Brain microvascular endothelial cell (primary cell): ENCODE measurements around the gene C1QL1.

Experiments
- DNase-seq: peaks from one replicate; pipeline ENCODE4 v3.0.0-alpha.2; 2020
- H3K27ac ChIP-seq: fragments of 250-450 bp; sonication (Bioruptor Pico); 2 replicates; pipeline ENCODE4 v1.5.1; 2020; ENCODE audit warnings: mild to moderate bottlenecking, moderate library complexity
- H3K27me3 ChIP-seq: fragments of 250-450 bp; sonication (Bioruptor Pico); replicated peaks from 2 replicates; pipeline ENCODE4 v1.5.1; 2020; ENCODE audit warnings: mild to moderate bottlenecking
- H3K36me3 ChIP-seq: fragments of 250-450 bp; sonication (Bioruptor Pico); replicated peaks from 2 replicates; pipeline ENCODE4 v1.5.1; 2020; ENCODE audit warnings: mild to moderate bottlenecking
- H3K4me3 ChIP-seq: 2 replicates; pipeline ENCODE4 v1.5.1; 2011; ENCODE audit warnings: low read depth, mild to moderate bottlenecking, control low read depth, low read length, moderate library complexity
- in situ Hi-C: cut with HindIII; loops from 2 replicates; pipeline ENCODE4 v1.10.0; 2017; ENCODE audit warnings: low sequenced_read_pairs, low pct_ligation_motif_present
- TF ChIP-seq, protein P1 (sequence below): IDR thresholded peaks from 2 replicates; pipeline ENCODE4 v1.5.1; 2011; ENCODE audit warnings: low read depth, mild to moderate bottlenecking, moderate library complexity, low read length, control low read depth, inconsistent platforms; ENCODE audit errors: missing control alignments

Gene C1QL1

DNA sequence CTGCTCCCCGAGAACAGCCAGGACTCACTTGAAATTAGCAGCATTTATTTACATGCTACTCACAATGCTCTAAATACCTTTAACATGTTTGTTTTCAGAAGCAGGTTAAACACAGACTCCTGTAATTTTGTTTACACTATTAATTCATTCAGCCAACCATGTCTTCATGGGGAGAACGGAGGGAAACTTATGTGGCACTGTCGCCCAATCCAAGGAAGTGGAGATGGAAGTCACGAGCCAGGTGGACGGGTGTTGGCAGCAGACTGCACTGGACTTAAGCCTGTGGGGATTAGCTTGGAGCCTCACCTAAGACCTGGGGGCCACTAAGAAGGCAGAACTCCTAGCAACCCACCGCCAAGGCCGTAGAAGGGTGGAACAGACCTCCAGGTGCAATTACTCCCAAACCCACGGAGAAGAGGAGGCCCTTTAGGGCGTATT lies 44.0 kb downstream of the C1QL1 start:
- DNase-seq: no peak
- Histone ChIP-seq H3K4me3 (no peak overlapping the region), H3K36me3 (no peaks in the 10 kb centered on the region), H3K27ac (no peak overlapping the region), H3K27me3 (no peaks in the 10 kb centered on the region)
- TF ChIP-seq, protein P1, sequence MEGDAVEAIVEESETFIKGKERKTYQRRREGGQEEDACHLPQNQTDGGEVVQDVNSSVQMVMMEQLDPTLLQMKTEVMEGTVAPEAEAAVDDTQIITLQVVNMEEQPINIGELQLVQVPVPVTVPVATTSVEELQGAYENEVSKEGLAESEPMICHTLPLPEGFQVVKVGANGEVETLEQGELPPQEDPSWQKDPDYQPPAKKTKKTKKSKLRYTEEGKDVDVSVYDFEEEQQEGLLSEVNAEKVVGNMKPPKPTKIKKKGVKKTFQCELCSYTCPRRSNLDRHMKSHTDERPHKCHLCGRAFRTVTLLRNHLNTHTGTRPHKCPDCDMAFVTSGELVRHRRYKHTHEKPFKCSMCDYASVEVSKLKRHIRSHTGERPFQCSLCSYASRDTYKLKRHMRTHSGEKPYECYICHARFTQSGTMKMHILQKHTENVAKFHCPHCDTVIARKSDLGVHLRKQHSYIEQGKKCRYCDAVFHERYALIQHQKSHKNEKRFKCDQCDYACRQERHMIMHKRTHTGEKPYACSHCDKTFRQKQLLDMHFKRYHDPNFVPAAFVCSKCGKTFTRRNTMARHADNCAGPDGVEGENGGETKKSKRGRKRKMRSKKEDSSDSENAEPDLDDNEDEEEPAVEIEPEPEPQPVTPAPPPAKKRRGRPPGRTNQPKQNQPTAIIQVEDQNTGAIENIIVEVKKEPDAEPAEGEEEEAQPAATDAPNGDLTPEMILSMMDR: no peak
- in situ Hi-C loops: loop anchor here (25.0 kb wide), 1 partner anchor 88 kb away; no protein-coding TSS in a partner anchor

DNA sequence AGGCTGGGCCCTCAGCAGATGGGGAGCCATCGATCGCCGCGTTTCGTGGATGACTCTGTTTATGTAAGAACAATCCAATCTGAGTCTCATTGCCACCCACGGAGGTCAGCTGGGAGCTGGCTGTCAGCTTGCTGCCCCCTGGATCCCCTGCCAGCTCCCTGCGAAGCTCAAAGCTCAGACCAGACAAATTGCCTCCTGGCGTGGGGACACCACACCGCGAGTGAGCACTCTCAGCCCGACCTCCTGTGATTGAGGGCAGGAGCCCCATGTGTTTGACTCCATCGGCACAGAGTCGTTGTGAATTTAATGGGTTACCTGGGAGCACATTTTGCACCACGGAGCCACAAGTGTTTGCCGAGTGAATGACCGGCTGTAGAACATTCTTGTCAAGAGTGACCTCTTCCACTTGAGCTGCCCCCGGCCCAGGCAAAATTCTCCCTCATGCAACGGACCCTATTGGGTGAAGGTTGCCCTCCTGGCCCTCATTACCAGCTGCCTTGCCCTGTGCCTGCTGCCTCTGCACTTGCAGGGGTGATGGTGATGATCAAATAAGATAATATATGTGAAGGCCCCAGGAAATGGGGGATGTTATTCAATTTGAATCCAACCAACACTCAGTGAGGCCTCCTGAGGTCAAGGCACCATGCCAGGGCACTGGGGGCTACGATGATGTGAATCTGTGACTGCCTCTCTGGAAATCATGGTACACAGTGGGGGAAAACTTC lies 45.2 kb downstream of the C1QL1 start:
- Histone ChIP-seq H3K27me3 (no peaks in the 10 kb centered on the region), H3K4me3 (no peak overlapping the region), H3K36me3 (no peaks in the 10 kb centered on the region), H3K27ac (no peak overlapping the region)
- in situ Hi-C loops: loop anchor here (25.0 kb wide), 1 partner anchor 89 kb away; no protein-coding TSS in a partner anchor
- TF ChIP-seq, protein P1: no peak
- no peak for DNase-seq

DNA sequence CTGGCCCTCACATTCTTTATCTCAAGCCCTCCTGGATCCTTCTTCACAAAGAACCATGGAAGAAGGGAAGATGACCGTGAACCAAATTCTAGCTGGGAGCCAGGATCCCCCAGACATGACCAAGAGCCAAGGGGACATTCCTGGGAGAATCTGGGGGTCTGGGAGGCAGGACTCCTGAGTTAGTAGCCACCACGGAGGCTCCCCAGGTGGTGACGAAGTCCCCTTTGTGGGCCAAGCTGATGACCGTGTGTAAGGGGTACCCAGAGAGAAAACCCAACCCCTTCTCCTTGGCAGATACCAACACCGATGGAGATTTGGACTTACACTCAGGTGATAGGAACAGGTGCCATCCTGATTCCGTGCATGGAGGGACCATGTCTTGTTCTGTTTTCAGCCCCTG lies 46.0 kb downstream of the C1QL1 start:
- no peak for DNase-seq
- TF ChIP-seq, protein P1: no peak

DNA sequence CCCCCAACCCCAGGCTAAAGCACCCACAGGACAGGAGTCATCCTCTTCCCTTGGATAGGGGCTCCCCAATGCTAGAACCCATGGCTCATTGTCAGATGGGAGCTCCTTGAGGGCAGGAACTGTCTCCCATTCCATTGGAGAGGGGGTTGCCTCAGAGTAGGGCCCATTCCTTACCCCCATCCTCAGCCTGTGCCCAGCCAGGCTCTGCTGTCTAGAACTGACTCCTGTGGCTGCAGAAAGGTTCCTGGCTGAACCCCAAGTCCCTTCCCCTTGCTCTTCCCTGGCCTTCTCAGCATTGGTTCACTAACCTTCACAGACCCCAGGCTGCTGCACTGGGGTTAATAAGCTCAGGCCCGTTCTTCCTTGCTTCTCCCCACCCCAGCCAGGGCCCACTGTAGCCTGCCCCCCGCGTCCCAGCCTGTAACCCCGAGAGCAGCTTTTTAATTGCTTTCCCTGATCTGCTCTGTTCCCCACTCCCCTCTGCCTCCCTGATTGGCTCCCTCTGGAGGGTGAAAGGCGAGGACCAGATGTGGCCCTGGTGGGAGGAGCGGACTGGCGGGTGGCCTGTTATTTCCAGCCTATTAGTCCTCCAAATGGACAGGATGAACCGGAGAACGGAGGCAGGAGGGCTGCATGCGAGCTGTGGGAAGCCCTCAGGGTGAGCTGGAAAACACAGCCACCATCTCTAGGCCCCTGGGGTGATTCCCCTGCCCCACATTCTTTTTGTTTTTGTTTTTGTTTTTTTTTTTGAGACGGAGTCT lies 46.8 kb downstream of the C1QL1 start:
- no peak for DNase-seq
- Histone ChIP-seq H3K27me3 (no peaks in the 10 kb centered on the region), H3K36me3 (no peaks in the 10 kb centered on the region), H3K27ac (no peak overlapping the region), H3K4me3 (no peak overlapping the region)
- in situ Hi-C loops: loop anchor here (25.0 kb wide), 1 partner anchor 91 kb away; no protein-coding TSS in a partner anchor
- TF ChIP-seq, protein P1: no peak

More for the DNA sequence above, 46.0 kb downstream of the C1QL1 start:
- Histone ChIP-seq H3K36me3 (no peaks in the 10 kb centered on the region), H3K27me3 (no peaks in the 10 kb centered on the region), H3K4me3 (no peak overlapping the region), H3K27ac (no peak overlapping the region)
- in situ Hi-C loops: loop anchor here (25.0 kb wide), 1 partner anchor 90 kb away; no protein-coding TSS in a partner anchor

DNA sequence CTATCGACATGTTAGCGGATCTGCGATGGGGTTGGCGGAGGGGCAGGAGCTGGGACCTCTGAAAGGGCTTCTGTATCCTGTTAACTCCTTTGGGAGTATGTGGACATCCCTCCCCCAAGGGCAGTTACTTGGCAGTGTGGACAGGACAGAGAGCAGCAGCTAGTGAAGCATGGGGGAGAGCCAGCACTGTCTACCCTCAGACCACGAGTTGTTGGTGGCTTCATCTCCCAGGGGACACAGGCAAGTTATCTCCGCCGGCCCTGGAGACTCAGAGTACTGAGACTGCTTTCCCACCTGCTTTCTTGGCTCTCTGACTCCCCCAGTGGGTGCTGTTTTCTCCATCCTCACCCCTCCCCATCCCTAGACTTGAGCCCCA lies 47.5 kb downstream of the C1QL1 start:
- TF ChIP-seq, protein P1: no peak
- H3K27ac ChIP-seq: no peak overlapping the region
- DNase-seq: no peak
- no peak overlapping the region for H3K4me3 ChIP-seq
- no peaks in the 10 kb centered on the region for H3K36me3 ChIP-seq
- no peaks in the 10 kb centered on the region for H3K27me3 ChIP-seq
- in situ Hi-C loops: loop anchor here (25.0 kb wide), 1 partner anchor 92 kb away; no protein-coding TSS in a partner anchor
